VCaP (cell line): ENCODE data around the gene SULF2.

Experiments used
- H3K27ac ChIP-seq: fragments of 450-650 bp; 2 replicates; pipeline ENCODE4 v1.5.1; 2017
- CTCF ChIP-seq: fragments of 450-650 bp; conservative IDR thresholded peaks from 2 replicates; pipeline ENCODE4 v1.5.1; 2017; ENCODE audit warnings: mild to moderate bottlenecking, moderate library complexity

Gene SULF2

GRCh38 chr20:47734870-47735269 is 50.4 kb downstream of the SULF2 start:
- TF ChIP-seq CTCF, result no peak
- no peak overlapping the region for H3K27ac ChIP-seq

GRCh38 chr20:47733892-47734291 is 51.4 kb downstream of the SULF2 start:
- no peak overlapping the region for H3K27ac ChIP-seq
- TF ChIP-seq CTCF, result no peak

- H3K27ac ChIP-seq, result no peak overlapping the region
- no peak for TF ChIP-seq CTCF
Observed at GRCh38 chr20:47730744-47731143, 54.5 kb downstream of the SULF2 start.

GRCh38 chr20:47729472-47729871 is 55.8 kb downstream of the SULF2 start:
- H3K27ac ChIP-seq, result no peak overlapping the region
- TF ChIP-seq CTCF, result no peak

GRCh38 chr20:47727909-47728361 is 57.3 kb downstream of the SULF2 start:
- H3K27ac ChIP-seq, result no peak overlapping the region
- no peak for TF ChIP-seq CTCF

- no peak overlapping the region for H3K27ac ChIP-seq
- TF ChIP-seq CTCF, result no peak
Observed at GRCh38 chr20:47727170-47727880, 58.0 kb downstream of the SULF2 start.

GRCh38 chr20:47726632-47727031 is 58.6 kb downstream of the SULF2 start:
- no peak for TF ChIP-seq CTCF
- H3K27ac ChIP-seq, result no peak overlapping the region
